Upper lobe of left lung (tissue), 6 donors: ENCODE measurements around the gene KRT31. TPM values are rescaled to one million over a fixed set of nuclear protein-coding genes. Genes with fewer than 3 reads are reported as not detected.
"Not testable (repeated sequence)": the region's sequence is repeated elsewhere in the genome, so short reads cannot be mapped to it uniquely, and the experiment has no call there.

Source experiments
- ATAC-seq, 2 donors: fragments of 200-7000 bp; cut with Tn5 transposase; one replicate each; pipeline ENCODE4 v1.9.1; 2022; ENCODE audit warnings: mild to moderate bottlenecking in 2 of 2, moderate library complexity in 2 of 2; ENCODE audit not compliant: low FRiP score in 2 of 2
- DNase-seq, 2 donors: peaks; one replicate each; pipeline ENCODE4 v3.0.0-alpha.2; 2019 to 2020
- H3K27ac ChIP-seq, 4 donors: fragments of 200-600 bp; sonication (generic); one replicate each; pipeline ENCODE4 v1.5.1; 2016 to 2019
- H3K27me3 ChIP-seq, 4 donors: fragments of 200-600 bp; sonication (generic); one replicate each; pipeline ENCODE4 v1.5.1; 2017 to 2019
- H3K36me3 ChIP-seq, 4 donors: fragments of 200-600 bp; sonication (generic); one replicate each; pipeline ENCODE4 v1.5.1; 2016 to 2019
- H3K4me1 ChIP-seq, 4 donors: fragments of 200-600 bp; sonication (generic); one replicate each; pipeline ENCODE4 v1.5.1; 2018 to 2019
- H3K4me3 ChIP-seq, 4 donors: fragments of 200-600 bp; sonication (generic); one replicate each; pipeline ENCODE4 v1.5.1; 2017 to 2019; ENCODE audit warnings: mild to moderate bottlenecking in 2 of 4, moderate library complexity in 1 of 4
- H3K9me3 ChIP-seq, 4 donors: fragments of 200-600 bp; sonication (generic); one replicate each; pipeline ENCODE4 v1.5.1; 2018 to 2019
- EP300 ChIP-seq, 4 donors: sonication (generic); formaldehyde crosslinking; IDR thresholded peaks; one replicate each; pipeline ENCODE4 v1.5.1; 2017; ENCODE audit warnings: antibody characterized with exemption in 4 of 4, control low read depth in 2 of 4
- POLR2A ChIP-seq, 4 donors: fragments of 450-650 bp; IDR thresholded peaks; one replicate each; pipeline ENCODE4 v1.5.1; 2016 to 2017; ENCODE audit warnings: antibody characterized with exemption in 4 of 4, mild to moderate bottlenecking in 2 of 4
- POLR2AphosphoS5 ChIP-seq, 2 donors: sonication (generic); formaldehyde crosslinking; IDR thresholded peaks; one replicate each; pipeline ENCODE4 v1.5.1; 2017; ENCODE audit warnings: antibody characterized with exemption in 2 of 2
- WGBS, 2 donors: methylation state at CpG; one replicate each; pipeline ENCODE4 v1.1.5; 2017 to 2018; 5-methylcytosine and 5-hydroxymethylcytosine counted together
- total RNA-seq, 6 donors: library from RNA; depleted of rRNA in 4 of 6; stranded (reverse); fragments of >200 nt in 4 of 6; gene quantifications; one replicate each; pipeline versions ENCODE4 v1.1.0 to v1.2.1, GENCODE V29; 2016 to 2021
- TF ChIP-seq, protein P1 (sequence below), 6 experiments: fragments of 450-650 bp in 4 of 6; fragments of 200-600 bp in 2 of 6; sonication (generic) in 2 of 6; IDR thresholded peaks; one replicate each; pipeline ENCODE4 v1.5.1; 2016 to 2019; ENCODE audit warnings: antibody characterized with exemption in 6 of 6
- donor health status: DM: no; HTN: no; CAD: no; lungs with moderate emphysema.
- donor health status: DM: no; HTN: yes; CAD: no; lungs with severe emphysema.

KRT31 gene
- total RNA-seq, 6 donors from 2014 or later: not detected

DNA sequence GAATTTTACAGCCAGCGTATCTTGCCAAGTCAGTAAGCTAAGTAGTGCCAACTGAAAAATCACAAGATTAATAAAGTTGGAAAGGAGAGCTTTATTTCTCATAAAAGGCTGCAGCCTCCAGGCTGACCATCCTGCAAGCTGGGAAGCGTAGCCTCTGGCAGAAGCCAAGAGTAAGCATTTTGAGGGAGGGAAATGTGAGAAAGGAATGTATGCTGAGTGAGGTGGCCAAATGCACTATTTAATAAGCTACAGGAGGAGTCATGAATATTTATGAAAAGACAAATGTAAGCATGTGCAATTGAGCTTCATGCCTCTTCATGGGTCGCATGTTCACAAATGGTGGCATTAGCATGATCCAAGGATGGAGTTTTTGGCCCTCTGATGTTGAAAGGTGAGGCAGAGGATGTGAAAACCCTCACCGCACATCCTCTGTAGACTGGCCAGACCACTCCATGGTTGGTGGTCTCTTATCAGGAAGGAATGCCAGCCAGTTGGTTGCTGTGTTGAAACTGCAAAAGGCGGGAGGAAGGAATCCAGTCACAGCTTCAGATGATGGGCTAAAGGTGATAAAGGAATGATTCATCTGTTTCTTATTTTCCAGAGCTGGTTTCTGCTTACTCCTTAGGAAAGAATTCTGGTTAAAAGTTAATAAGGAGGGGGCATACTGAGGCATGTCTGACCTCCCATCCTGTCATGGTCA is 37.0 kb downstream of the KRT31 start:
- no peaks in the 10 kb centered on the region for H3K9me3 ChIP-seq

DNA sequence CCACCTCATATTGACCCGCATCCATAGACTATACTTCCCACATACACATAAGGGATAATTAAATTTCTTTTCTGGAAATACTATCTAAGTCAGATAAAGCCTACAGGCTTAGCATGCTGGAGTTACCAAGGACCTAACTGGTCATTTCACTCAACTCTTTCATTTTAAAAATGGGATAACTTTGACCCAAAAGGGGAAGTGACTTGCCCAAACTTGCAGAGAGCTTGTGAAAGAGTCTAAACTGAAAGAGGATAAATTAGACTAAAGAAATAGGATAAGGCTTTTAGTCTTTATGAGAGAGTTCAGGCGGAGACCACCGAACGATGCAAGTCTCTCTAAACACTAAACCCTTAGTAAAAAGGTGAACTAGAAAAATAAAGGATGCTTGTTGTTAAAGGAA is 42.9 kb downstream of the KRT31 start:
- Histone ChIP-seq H3K4me1 (no peaks in the 10 kb centered on the region), H3K36me3 (no peaks in the 10 kb centered on the region), H3K27me3 (no peaks in the 10 kb centered on the region), H3K27ac (no peak overlapping the region), H3K4me3 (no peak overlapping the region), H3K9me3 (no peaks in the 10 kb centered on the region)
- DNase-seq (no peak), ATAC-seq (no peak)
- WGBS, 2 donors: 84 to 86% methylated on average over 4 of the region's 4 CpGs
- TF ChIP-seq POLR2A (IDR thresholded peaks at IDR 0.05) (no peak), EP300 (IDR thresholded peaks at IDR 0.05) (no peak), POLR2AphosphoS5 (IDR thresholded peaks at IDR 0.05) (no peak)
- TF ChIP-seq, protein P1, sequence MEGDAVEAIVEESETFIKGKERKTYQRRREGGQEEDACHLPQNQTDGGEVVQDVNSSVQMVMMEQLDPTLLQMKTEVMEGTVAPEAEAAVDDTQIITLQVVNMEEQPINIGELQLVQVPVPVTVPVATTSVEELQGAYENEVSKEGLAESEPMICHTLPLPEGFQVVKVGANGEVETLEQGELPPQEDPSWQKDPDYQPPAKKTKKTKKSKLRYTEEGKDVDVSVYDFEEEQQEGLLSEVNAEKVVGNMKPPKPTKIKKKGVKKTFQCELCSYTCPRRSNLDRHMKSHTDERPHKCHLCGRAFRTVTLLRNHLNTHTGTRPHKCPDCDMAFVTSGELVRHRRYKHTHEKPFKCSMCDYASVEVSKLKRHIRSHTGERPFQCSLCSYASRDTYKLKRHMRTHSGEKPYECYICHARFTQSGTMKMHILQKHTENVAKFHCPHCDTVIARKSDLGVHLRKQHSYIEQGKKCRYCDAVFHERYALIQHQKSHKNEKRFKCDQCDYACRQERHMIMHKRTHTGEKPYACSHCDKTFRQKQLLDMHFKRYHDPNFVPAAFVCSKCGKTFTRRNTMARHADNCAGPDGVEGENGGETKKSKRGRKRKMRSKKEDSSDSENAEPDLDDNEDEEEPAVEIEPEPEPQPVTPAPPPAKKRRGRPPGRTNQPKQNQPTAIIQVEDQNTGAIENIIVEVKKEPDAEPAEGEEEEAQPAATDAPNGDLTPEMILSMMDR (IDR thresholded peaks at IDR 0.05): no peak

More for the DNA sequence above, 37.0 kb downstream of the KRT31 start:
- WGBS, 2 donors: 81 to 92% methylated on average over 5 of the region's 5 CpGs
- DNase-seq (no peak), ATAC-seq (no peak)
- TF ChIP-seq EP300 (IDR thresholded peaks at IDR 0.05): no peak
- TF ChIP-seq, protein P1 (IDR thresholded peaks at IDR 0.05): no peak
- no peak for TF ChIP-seq POLR2AphosphoS5 (IDR thresholded peaks at IDR 0.05)
- TF ChIP-seq POLR2A (IDR thresholded peaks at IDR 0.05): no peak
- Histone ChIP-seq H3K27me3 (no peaks in the 10 kb centered on the region), H3K4me3 (no peak overlapping the region), H3K4me1 (no peaks in the 10 kb centered on the region), H3K36me3 (no peaks in the 10 kb centered on the region), H3K27ac (no peak overlapping the region)

DNA sequence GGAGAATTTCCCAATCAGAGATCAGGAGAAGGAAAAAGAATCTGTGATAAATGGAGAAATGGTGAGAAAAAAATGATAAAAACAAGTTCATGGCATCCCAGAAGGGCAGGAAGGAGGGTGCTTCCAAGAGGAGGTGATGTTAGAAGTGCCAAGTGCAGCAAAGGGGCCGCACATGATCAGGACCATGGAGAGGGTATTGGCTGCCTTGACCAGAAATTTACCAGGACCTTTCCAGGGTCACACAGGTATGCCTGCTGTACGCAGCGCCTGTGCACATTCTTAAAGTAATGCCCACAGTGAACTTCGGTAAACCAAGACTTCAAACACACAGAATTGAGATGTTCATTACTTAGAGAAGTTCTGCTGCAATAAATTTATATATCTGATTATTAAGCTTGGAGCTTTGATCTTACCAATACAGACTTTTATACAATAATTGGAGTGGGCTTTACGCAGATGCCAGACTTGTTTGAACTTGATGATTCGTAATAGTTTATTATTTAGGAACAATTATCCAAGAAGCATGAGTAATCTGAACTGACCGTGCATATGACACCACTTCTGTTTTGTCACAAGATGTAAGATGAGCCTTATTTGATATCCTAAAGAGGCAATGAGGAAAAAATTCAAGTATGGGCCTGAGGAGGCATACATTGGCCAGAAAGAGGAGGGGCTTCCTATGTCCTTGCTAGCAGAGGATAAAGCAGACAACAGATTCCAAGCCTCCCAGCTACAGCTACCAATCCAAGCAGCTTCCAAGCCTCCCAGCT is 44.6 kb downstream of the KRT31 start:
- ATAC-seq: no peak
- 67 to 76% methylated on average over 7 of the region's 7 CpGs for WGBS, 2 donors
- no peaks in the 10 kb centered on the region for H3K4me1 ChIP-seq
- no peak overlapping the region for H3K27ac ChIP-seq
- TF ChIP-seq POLR2A (IDR thresholded peaks at IDR 0.05): no peak
- TF ChIP-seq, protein P1 (IDR thresholded peaks at IDR 0.05): no peak
- TF ChIP-seq EP300 (IDR thresholded peaks at IDR 0.05): no peak
- no peak for TF ChIP-seq POLR2AphosphoS5 (IDR thresholded peaks at IDR 0.05)
- no peak for DNase-seq
- no peaks in the 10 kb centered on the region for H3K36me3 ChIP-seq
- H3K4me3 ChIP-seq: no peak overlapping the region
- no peaks in the 10 kb centered on the region for H3K27me3 ChIP-seq
- no peaks in the 10 kb centered on the region for H3K9me3 ChIP-seq

DNA sequence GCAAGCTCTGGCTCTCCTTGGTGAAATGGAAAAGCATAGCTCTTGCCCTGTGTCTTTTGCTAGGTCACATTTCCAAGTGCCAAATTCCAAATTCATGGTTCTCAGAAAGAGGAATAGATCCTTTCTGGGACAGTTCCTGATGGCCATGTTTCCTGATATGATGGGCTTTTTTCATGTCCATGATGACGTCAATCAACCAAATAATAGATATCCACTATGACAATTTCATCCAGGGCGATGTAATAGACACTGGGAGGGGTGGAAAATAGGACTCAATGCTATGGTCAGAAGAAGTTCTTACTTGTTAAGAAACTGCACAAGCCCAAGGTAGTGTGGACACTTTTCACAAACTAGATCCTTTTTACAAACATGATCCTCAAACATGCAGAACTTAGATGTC is 46.2 kb downstream of the KRT31 start:
- Histone ChIP-seq H3K27ac (no peak overlapping the region), H3K9me3 (no peaks in the 10 kb centered on the region), H3K36me3 (no peaks in the 10 kb centered on the region), H3K27me3 (no peaks in the 10 kb centered on the region), H3K4me3 (no peak overlapping the region), H3K4me1 (no peaks in the 10 kb centered on the region)
- ATAC-seq (no peak), DNase-seq (no peak)
- WGBS, 2 donors: 76 to 95% methylated on average over 2 of the region's 2 CpGs
- TF ChIP-seq POLR2A (IDR thresholded peaks at IDR 0.05) (no peak), EP300 (IDR thresholded peaks at IDR 0.05) (no peak), POLR2AphosphoS5 (IDR thresholded peaks at IDR 0.05) (no peak)
- TF ChIP-seq, protein P1 (IDR thresholded peaks at IDR 0.05): no peak

DNA sequence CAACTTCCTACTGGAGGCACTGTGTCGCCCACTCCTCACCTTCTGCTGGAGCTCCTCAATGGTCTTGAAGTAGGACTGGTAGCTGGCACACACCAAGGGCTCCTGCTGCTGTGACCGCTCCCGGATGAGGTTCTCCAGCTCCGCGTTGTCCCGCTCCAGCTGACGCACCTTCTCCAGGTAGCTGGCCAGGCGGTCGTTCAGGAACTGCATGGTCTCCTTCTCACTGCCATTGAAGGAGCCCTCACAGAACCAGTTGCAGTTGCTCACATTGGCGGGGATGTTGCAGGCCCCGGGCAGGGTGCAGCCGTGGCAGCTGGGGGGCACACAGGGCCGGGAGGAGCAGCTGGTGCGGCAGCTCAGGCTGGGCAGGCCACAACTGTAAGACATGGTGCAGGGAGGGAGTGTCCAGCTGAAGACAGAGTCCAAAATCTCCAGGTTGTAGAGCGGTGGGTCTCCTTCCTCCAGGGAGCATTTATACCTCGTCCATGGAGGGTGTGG is 47.0 kb downstream of the KRT31 start, which contains the start of gene KRT33A:
TSS of gene KRT33A (minus strand) at position 448 of the 498 bp plus-strand sequence. CDS start at position 387, 61 bp downstream.
- H3K4me3 ChIP-seq, H3K9me3 ChIP-seq, H3K36me3 ChIP-seq, H3K27me3 ChIP-seq, ATAC-seq, H3K27ac ChIP-seq, H3K4me1 ChIP-seq: not testable (repeated sequence)
- DNase-seq: peak in 1 of 2 donors; percentile 68
- WGBS, 2 donors: 94 to 95% methylated on average over 12 to 16 of the region's 16 CpGs
